ENCODE data around the gene SELL. TPM values are rescaled to one million over a fixed set of nuclear protein-coding genes. Genes with fewer than 3 reads are reported as not detected.

SELL gene
- total RNA-seq (2022; extraction: Qiagen RNA extraction; ENCODE audit: low read depth) = 0.19 to 0.45 TPM (median 0.22 TPM) in 4 of 5 replicates, not detected in the other

DNA sequence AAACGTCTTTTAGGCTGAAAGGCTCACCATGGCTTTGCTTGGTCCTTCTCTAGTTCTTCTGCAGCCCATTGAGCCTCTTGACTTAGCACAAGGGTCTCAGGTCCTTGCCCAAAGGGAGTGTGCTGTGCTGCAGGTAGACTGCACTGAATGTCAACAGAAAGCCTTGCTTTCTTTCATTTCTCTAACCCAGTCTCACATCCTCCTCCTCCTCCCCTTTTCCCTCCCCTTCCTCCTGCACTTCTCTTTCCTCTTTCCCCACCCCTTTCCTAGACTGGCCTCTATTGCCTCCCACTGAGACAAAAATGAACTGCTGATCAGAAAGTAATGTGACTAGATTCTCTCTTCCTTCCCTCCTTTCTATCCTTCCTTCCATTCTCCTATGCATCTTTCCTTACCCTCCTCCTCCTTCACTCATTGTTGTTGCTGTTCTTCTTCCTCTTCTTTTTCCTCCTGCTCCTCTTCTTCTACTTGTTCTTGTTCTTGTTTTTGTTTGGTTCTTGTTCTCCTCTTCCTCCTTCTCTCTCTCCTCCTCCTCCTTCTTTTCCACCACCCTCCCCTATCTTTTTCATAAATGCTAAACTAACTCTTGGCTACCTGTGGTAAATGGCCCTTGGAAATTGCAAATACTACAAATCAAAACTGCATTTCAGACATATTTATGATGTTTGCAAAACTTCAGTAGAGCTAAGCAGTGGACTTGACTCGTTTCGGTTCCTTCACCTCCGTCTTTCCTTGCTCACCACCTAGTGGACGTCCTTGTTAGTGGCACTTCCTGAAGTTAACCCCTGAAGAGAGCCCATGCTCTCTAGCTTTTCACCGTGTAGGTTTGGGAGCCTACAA is at the start of gene SELL:
TSS of gene SELL (minus strand) at position 152 of the 840 bp plus-strand sequence. CDS start at position 30, 122 bp downstream.

DNA sequence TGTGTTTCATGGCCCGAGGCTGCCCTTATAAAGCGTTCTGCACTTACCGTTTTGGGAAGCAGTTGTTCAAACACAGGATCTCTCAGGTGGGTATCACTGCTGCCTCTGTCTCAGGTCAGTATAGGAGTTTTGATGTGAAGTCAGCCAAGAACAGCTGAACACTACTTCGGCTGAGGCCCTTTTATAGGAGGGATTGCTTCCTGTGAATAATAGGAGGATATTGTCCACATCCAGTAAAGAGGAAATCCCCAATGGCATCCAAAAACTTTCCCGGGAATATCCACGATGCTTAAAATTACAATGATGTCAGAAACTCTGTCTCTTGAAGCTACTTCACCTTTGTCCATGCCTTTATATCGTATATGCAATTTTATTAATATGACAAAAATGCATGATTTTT is 22.5 kb upstream of the SELL start, which contains the start of gene SELE:
TSS of gene SELE (minus strand) at position 156 of the 400 bp plus-strand sequence. CDS start 467 bp downstream, outside the sequence.

Other genes starting within 250 kb of the SELL start
- 7.3 to 15.2 TPM (median 12.9 TPM) in 5 replicates for gene SLC19A2, start 225.7 kb downstream of the SELL start, total RNA-seq (2022; extraction: Qiagen RNA extraction; ENCODE audit: low read depth)
- 0.05 to 0.23 TPM (median 0.09 TPM) in 5 replicates for gene F5, start 125.1 kb downstream of the SELL start, total RNA-seq (2022; extraction: Qiagen RNA extraction; ENCODE audit: low read depth)
- not detected in 5 replicates for gene SELP, start 81.5 kb downstream of the SELL start, total RNA-seq (2022; extraction: Qiagen RNA extraction; ENCODE audit: low read depth)
- gene SELE, start 22.5 kb upstream of the SELL start, total RNA-seq (2022; extraction: Qiagen RNA extraction; ENCODE audit: low read depth) = not detected in 5 replicates
- gene METTL18, start 83.3 kb upstream of the SELL start, total RNA-seq (2022; extraction: Qiagen RNA extraction; ENCODE audit: low read depth) = 3.4 to 8.7 TPM (median 5.3 TPM) in 5 replicates
- gene SCYL3, start 182.3 kb upstream of the SELL start, total RNA-seq (2022; extraction: Qiagen RNA extraction; ENCODE audit: low read depth) = 2.3 to 3.5 TPM (median 2.8 TPM) in 5 replicates